Uterus (tissue), 2 donors: ENCODE data around the gene FAN1.
A peak's percentile ranks its signal among the peaks of the same experiment; 100 is the strongest.

ENCODE experiments used
- POLR2A ChIP-seq, 2 donors: fragments of 450-650 bp; IDR thresholded peaks; one replicate each; pipeline ENCODE4 v1.6.1; 2016; ENCODE audit warnings: antibody characterized with exemption in 2 of 2, mild to moderate bottlenecking in 1 of 2, moderate library complexity in 1 of 2
- TF ChIP-seq, protein P1 (sequence below), 4 experiments: fragments of 200-600 bp in 2 of 4; fragments of 450-650 bp in 2 of 4; sonication (generic) in 2 of 4; IDR thresholded peaks; one replicate each; pipeline ENCODE4 v1.5.1; 2016 to 2019; ENCODE audit warnings: antibody characterized with exemption in 4 of 4, mild to moderate bottlenecking in 2 of 4, moderate library complexity in 1 of 4

DNA sequence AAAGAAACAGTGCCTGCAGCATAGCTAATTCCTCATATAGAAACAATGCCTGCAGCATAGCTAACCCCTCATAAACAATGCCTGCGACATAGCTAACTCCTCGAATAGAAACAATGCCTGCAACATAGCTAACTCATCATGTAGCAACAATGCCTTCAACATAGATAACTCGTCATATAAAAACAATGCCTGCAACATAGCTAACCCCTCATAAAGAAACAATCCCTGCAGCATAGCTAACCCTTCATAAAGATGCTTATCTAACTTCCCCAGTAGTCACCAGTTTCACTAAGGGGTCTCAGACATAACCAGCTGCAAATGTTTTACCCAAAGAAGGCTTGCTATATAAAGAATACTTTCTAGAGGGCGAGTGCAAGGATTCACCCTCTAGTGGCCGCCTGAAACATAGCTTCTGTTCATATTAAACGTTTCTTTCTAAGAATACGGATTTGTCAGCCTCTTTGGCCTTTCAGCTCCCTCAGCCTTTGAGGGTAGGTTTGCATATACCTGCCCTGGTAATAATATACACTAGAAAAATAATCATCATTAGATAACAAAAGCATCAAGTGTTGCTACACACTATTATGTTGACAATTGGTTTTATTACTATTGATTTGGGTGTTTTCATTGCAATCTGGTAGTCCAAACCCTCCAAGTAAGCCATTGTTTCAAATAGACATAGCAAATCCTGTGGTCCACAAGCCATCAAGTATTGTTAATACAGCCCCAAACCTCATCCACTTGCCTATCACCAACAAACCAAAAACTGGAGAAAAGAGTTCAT lies 44.4 kb upstream of the FAN1 start:
- TF ChIP-seq, protein P1, sequence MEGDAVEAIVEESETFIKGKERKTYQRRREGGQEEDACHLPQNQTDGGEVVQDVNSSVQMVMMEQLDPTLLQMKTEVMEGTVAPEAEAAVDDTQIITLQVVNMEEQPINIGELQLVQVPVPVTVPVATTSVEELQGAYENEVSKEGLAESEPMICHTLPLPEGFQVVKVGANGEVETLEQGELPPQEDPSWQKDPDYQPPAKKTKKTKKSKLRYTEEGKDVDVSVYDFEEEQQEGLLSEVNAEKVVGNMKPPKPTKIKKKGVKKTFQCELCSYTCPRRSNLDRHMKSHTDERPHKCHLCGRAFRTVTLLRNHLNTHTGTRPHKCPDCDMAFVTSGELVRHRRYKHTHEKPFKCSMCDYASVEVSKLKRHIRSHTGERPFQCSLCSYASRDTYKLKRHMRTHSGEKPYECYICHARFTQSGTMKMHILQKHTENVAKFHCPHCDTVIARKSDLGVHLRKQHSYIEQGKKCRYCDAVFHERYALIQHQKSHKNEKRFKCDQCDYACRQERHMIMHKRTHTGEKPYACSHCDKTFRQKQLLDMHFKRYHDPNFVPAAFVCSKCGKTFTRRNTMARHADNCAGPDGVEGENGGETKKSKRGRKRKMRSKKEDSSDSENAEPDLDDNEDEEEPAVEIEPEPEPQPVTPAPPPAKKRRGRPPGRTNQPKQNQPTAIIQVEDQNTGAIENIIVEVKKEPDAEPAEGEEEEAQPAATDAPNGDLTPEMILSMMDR (IDR thresholded peaks at IDR 0.05), result peak in 3 of 4 experiments; percentile 14 to 31 (median 18)
- no peak for TF ChIP-seq POLR2A (IDR thresholded peaks at IDR 0.05)
